GM19372 (cell line): ENCODE data around the gene C11orf42.
A peak's percentile ranks its signal among the peaks of the same experiment; 100 is the strongest.

Experiments
- ATAC-seq: cut with Tn5 transposase; IDR thresholded peaks from one replicate; pipeline ENCODE4 v1.9.1; 2021; ENCODE audit warnings: mild to moderate bottlenecking, low read depth, moderate library complexity; ENCODE audit not compliant: unreplicated experiment

The C11orf42 gene

GRCh38 chr11:6251120-6251733 is 45.9 kb downstream of the C11orf42 start:
- ATAC-seq, result peak; percentile 72

GRCh38 chr11:6251990-6252473 is 46.7 kb downstream of the C11orf42 start:
- ATAC-seq, result no peak

- no peak for ATAC-seq
Observed at GRCh38 chr11:6253197-6253596, 47.8 kb downstream of the C11orf42 start.

GRCh38 chr11:6258141-6258540 is 52.8 kb downstream of the C11orf42 start:
- no peak for ATAC-seq

- ATAC-seq, result no peak
Observed at GRCh38 chr11:6258571-6259081, 53.3 kb downstream of the C11orf42 start.

- no peak for ATAC-seq
Observed at GRCh38 chr11:6260207-6260726, 54.9 kb downstream of the C11orf42 start.
